ENCODE data around the gene LMBR1.
"Not testable (repeated sequence)": the region's sequence is repeated elsewhere in the genome, so short reads cannot be mapped to it uniquely, and the experiment has no call there.

Gene LMBR1

GRCh38 chr7:156935250-156935649, 42.3 kb upstream of the LMBR1 start:
- H3K4me1 ChIP-seq (ENCODE audit: control insufficient read depth in 1 of 2, insufficient read depth in 1 of 2, low read depth in 1 of 2, low read length in 1 of 2): no peaks in the 10 kb centered on the region
- H3K9me3 ChIP-seq: no peaks in the 10 kb centered on the region
- no peak overlapping the region for H3K4me3 ChIP-seq (ENCODE audit: low read depth in 1 of 2, low read length in 1 of 2)
- H3K27me3 ChIP-seq: peaks cover 26% of the 10 kb centered on the region
- TF ChIP-seq, protein P1, sequence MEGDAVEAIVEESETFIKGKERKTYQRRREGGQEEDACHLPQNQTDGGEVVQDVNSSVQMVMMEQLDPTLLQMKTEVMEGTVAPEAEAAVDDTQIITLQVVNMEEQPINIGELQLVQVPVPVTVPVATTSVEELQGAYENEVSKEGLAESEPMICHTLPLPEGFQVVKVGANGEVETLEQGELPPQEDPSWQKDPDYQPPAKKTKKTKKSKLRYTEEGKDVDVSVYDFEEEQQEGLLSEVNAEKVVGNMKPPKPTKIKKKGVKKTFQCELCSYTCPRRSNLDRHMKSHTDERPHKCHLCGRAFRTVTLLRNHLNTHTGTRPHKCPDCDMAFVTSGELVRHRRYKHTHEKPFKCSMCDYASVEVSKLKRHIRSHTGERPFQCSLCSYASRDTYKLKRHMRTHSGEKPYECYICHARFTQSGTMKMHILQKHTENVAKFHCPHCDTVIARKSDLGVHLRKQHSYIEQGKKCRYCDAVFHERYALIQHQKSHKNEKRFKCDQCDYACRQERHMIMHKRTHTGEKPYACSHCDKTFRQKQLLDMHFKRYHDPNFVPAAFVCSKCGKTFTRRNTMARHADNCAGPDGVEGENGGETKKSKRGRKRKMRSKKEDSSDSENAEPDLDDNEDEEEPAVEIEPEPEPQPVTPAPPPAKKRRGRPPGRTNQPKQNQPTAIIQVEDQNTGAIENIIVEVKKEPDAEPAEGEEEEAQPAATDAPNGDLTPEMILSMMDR (IDR thresholded peaks at IDR 0.05): no peak
- no peaks in the 10 kb centered on the region for H3K36me3 ChIP-seq
- H3K27ac ChIP-seq: no peak overlapping the region

DNA sequence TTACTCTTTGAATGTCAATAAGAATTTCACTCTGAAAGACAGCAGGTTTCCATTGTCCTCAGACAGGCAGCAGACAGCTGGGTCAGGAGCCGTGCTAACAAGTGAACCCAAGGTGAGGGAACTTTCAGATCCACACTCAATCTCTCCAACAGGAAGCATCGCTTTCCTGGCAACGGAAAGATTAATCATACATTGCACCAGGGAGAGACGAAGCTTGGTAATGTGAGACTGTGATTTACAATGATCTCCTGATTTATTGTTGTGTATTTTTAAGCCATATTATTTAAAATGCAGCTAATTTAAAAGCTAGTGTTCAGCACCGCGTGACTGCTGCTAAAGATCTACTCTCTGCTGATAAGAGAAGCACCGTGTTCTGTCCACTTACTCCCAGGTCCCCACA, 39.0 kb upstream of the LMBR1 start:
- Histone ChIP-seq H3K4me1 (ENCODE audit: control insufficient read depth in 1 of 2, insufficient read depth in 1 of 2, low read depth in 1 of 2, low read length in 1 of 2) (no peaks in the 10 kb centered on the region), H3K9me3 (no peaks in the 10 kb centered on the region), H3K4me3 (ENCODE audit: low read depth in 1 of 2, low read length in 1 of 2) (no peak overlapping the region), H3K27ac (no peak overlapping the region), H3K27me3 (peaks cover 58% of the 10 kb centered on the region), H3K36me3 (no peaks in the 10 kb centered on the region)
- TF ChIP-seq, protein P1 (IDR thresholded peaks at IDR 0.05): no peak

GRCh38 chr7:156929789-156930539, 37.0 kb upstream of the LMBR1 start:
- H3K27me3 ChIP-seq: peaks cover 58% of the 10 kb centered on the region
- TF ChIP-seq, protein P1 (IDR thresholded peaks at IDR 0.05): no peak

DNA sequence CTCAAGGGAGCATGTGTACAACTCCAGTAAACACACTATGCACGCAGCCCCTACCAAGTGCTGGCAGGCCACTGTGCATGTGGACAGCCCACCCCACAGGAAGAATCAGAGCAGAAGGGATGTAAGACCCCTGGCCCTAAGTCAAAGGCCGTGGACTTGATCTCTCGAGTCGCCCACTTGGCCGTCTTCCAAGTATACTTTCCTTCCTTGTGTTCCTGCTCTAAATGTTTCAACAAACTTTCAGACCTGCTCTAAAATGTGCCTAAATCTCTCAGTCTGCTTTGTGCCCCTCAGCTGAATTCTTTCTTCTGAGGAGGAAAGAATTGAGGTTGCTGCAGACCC, 35.4 kb upstream of the LMBR1 start:
- no peaks in the 10 kb centered on the region for H3K9me3 ChIP-seq
- peaks cover 72% of the 10 kb centered on the region for H3K27me3 ChIP-seq
- H3K27ac ChIP-seq: no peak overlapping the region
- no peak overlapping the region for H3K4me3 ChIP-seq (ENCODE audit: low read depth in 1 of 2, low read length in 1 of 2)
- no peaks in the 10 kb centered on the region for H3K36me3 ChIP-seq
- TF ChIP-seq, protein P1 (IDR thresholded peaks at IDR 0.05): no peak
- no peaks in the 10 kb centered on the region for H3K4me1 ChIP-seq (ENCODE audit: control insufficient read depth in 1 of 2, insufficient read depth in 1 of 2, low read depth in 1 of 2, low read length in 1 of 2)

More at GRCh38 chr7:156929789-156930539, 37.0 kb upstream of the LMBR1 start:
- H3K4me1 ChIP-seq (ENCODE audit: control insufficient read depth in 1 of 2, insufficient read depth in 1 of 2, low read depth in 1 of 2, low read length in 1 of 2): no peaks in the 10 kb centered on the region
- H3K27ac ChIP-seq: no peak overlapping the region
- no peaks in the 10 kb centered on the region for H3K9me3 ChIP-seq
- no peak overlapping the region for H3K4me3 ChIP-seq (ENCODE audit: low read depth in 1 of 2, low read length in 1 of 2)
- H3K36me3 ChIP-seq: no peaks in the 10 kb centered on the region

- no peaks in the 10 kb centered on the region for H3K4me1 ChIP-seq (ENCODE audit: control insufficient read depth in 1 of 2, insufficient read depth in 1 of 2, low read depth in 1 of 2, low read length in 1 of 2)
- no peak overlapping the region for H3K4me3 ChIP-seq (ENCODE audit: low read depth in 1 of 2, low read length in 1 of 2)
- no peaks in the 10 kb centered on the region for H3K9me3 ChIP-seq
These were observed 34.8 kb upstream of the LMBR1 start for GRCh38 chr7:156927571-156928405.

GRCh38 chr7:156925821-156926220, 32.8 kb upstream of the LMBR1 start:
- H3K4me1 ChIP-seq (ENCODE audit: control insufficient read depth in 1 of 2, insufficient read depth in 1 of 2, low read depth in 1 of 2, low read length in 1 of 2); H3K9me3 ChIP-seq; H3K36me3 ChIP-seq; H3K4me3 ChIP-seq (ENCODE audit: low read depth in 1 of 2, low read length in 1 of 2); H3K27ac ChIP-seq: not testable (repeated sequence)
- peaks cover 77% of the 10 kb centered on the region for H3K27me3 ChIP-seq

More at GRCh38 chr7:156927571-156928405, 34.8 kb upstream of the LMBR1 start:
- H3K27ac ChIP-seq: no peak overlapping the region
- peaks cover 72% of the 10 kb centered on the region for H3K27me3 ChIP-seq
- TF ChIP-seq, protein P1 (IDR thresholded peaks at IDR 0.05): no peak
- H3K36me3 ChIP-seq: no peaks in the 10 kb centered on the region

DNA sequence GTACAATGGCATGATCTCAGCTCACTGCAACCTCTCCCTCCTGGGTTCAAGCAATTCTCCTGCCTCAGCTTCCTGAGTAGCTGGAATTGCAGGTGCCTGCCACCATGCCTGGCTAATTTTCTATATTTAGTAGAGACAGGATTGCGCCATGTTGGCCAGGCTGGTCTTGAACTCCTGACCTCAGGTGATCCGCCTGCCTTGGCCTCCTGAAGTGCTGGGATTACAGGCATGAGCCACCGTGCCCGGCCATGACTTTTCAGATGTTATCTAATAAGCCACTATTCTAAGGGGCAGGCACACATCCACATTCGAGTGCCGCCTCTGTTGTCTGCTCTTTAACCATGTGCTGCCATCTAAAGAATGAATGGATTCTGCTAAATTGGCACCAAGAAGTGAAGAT, 29.3 kb upstream of the LMBR1 start:
- not testable (repeated sequence) for H3K4me3 ChIP-seq (ENCODE audit: low read depth in 1 of 2, low read length in 1 of 2)

DNA sequence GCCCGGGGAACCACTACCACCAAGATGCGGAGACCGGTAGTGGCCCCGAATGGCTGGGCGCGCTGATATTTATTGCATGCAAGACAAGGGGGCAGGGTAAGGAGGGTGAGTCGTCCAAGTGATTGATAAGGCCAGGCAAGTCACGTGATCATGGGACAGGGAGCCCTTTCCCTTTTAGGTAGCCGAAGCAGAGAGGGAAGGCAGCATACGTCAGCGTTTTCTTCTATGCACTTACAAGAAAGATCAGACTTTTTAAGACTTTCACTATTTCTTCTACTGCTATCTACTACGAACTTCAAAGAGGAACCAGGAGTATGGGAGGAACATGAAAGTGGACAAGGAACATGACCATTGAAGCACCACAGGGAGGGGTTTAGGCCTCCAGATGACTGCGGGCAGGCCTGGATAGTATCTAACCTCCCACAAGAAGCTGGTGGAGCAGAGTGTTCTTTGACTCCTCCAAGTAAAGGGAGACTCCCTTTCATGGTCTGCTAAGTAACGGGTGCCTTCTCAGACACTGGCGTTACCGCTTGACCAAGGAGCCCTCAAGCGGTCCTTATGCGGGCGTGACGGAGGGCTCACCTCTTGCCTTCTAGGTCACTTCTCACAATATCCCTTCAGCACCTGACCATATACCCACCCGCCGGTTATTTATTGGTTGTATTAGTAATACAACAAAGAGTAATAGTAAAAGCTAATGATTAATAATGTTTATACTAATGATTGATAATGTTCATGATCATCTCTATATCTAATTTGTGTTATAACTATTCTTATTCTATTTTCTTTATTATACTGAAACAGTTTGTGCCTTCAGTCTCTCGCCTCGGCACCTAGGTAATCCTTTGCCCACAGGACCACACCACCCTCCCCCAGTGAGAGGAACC, 27.7 kb upstream of the LMBR1 start:
- not testable (repeated sequence) for H3K9me3 ChIP-seq; H3K27ac ChIP-seq; H3K4me3 ChIP-seq (ENCODE audit: low read depth in 1 of 2, low read length in 1 of 2); H3K4me1 ChIP-seq (ENCODE audit: control insufficient read depth in 1 of 2, insufficient read depth in 1 of 2, low read depth in 1 of 2, low read length in 1 of 2); H3K36me3 ChIP-seq
- peaks cover 88% of the 10 kb centered on the region for H3K27me3 ChIP-seq

More for the DNA sequence above, 29.3 kb upstream of the LMBR1 start:
- not testable (repeated sequence) for H3K9me3 ChIP-seq; H3K4me1 ChIP-seq (ENCODE audit: control insufficient read depth in 1 of 2, insufficient read depth in 1 of 2, low read depth in 1 of 2, low read length in 1 of 2); H3K27ac ChIP-seq; H3K36me3 ChIP-seq
- peaks cover 77% of the 10 kb centered on the region for H3K27me3 ChIP-seq
